Brain microvascular endothelial cell (primary cell): ENCODE results near the gene SERAC1.
"Not testable (repeated sequence)": the region's sequence is repeated elsewhere in the genome, so short reads cannot be mapped to it uniquely, and the experiment has no call there.

Source experiments
- DNase-seq: peaks from one replicate; pipeline ENCODE4 v3.0.0-alpha.2; 2020
- H3K27ac ChIP-seq: fragments of 250-450 bp; sonication (Bioruptor Pico); 2 replicates; pipeline ENCODE4 v1.5.1; 2020; ENCODE audit warnings: mild to moderate bottlenecking, moderate library complexity
- H3K27me3 ChIP-seq: fragments of 250-450 bp; sonication (Bioruptor Pico); replicated peaks from 2 replicates; pipeline ENCODE4 v1.5.1; 2020; ENCODE audit warnings: mild to moderate bottlenecking
- H3K36me3 ChIP-seq: fragments of 250-450 bp; sonication (Bioruptor Pico); replicated peaks from 2 replicates; pipeline ENCODE4 v1.5.1; 2020; ENCODE audit warnings: mild to moderate bottlenecking
- H3K4me3 ChIP-seq: 2 replicates; pipeline ENCODE4 v1.5.1; 2011; ENCODE audit warnings: low read depth, mild to moderate bottlenecking, control low read depth, low read length, moderate library complexity
- in situ Hi-C: cut with HindIII; loops from 2 replicates; pipeline ENCODE4 v1.10.0; 2017; ENCODE audit warnings: low sequenced_read_pairs, low pct_ligation_motif_present
- TF ChIP-seq, protein P1 (sequence below): IDR thresholded peaks from 2 replicates; pipeline ENCODE4 v1.5.1; 2011; ENCODE audit warnings: low read depth, mild to moderate bottlenecking, moderate library complexity, low read length, control low read depth, inconsistent platforms; ENCODE audit errors: missing control alignments

The SERAC1 gene

DNA sequence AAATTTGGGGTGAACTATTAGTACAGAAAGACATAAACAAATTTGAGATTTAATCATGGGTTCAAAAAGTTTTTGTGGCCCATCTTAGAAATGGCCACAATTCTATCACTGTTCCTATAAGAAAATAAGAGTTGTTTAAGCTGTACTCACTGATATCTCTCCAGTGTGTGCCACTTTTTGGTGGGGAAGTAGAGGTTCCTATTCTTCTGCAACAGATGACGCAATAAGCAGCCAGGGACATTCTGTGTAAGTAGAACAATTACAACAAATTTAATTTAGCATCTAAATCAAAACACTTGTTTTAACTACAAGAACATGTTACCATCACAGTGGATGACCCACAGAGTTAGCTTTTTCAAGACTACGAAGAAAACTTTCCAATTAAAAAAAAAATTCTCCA is 9.9 kb downstream of the SERAC1 start:
- no peak overlapping the region for H3K27ac ChIP-seq
- in situ Hi-C loops: no loop called here
- TF ChIP-seq, protein P1, sequence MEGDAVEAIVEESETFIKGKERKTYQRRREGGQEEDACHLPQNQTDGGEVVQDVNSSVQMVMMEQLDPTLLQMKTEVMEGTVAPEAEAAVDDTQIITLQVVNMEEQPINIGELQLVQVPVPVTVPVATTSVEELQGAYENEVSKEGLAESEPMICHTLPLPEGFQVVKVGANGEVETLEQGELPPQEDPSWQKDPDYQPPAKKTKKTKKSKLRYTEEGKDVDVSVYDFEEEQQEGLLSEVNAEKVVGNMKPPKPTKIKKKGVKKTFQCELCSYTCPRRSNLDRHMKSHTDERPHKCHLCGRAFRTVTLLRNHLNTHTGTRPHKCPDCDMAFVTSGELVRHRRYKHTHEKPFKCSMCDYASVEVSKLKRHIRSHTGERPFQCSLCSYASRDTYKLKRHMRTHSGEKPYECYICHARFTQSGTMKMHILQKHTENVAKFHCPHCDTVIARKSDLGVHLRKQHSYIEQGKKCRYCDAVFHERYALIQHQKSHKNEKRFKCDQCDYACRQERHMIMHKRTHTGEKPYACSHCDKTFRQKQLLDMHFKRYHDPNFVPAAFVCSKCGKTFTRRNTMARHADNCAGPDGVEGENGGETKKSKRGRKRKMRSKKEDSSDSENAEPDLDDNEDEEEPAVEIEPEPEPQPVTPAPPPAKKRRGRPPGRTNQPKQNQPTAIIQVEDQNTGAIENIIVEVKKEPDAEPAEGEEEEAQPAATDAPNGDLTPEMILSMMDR: no peak
- no peaks in the 10 kb centered on the region for H3K36me3 ChIP-seq
- no peak for DNase-seq
- no peak overlapping the region for H3K4me3 ChIP-seq
- H3K27me3 ChIP-seq: no peaks in the 10 kb centered on the region

GRCh38 chr6:158157064-158157764 is 10.8 kb downstream of the SERAC1 start:
- H3K27ac ChIP-seq: no peak overlapping the region
- no peak for DNase-seq
- in situ Hi-C loops: no loop called here
- TF ChIP-seq, protein P1: no peak
- no peak overlapping the region for H3K4me3 ChIP-seq
- no peaks in the 10 kb centered on the region for H3K36me3 ChIP-seq
- H3K27me3 ChIP-seq: no peaks in the 10 kb centered on the region

GRCh38 chr6:158154816-158155215 is 13.2 kb downstream of the SERAC1 start:
- in situ Hi-C loops: no loop called here

DNA sequence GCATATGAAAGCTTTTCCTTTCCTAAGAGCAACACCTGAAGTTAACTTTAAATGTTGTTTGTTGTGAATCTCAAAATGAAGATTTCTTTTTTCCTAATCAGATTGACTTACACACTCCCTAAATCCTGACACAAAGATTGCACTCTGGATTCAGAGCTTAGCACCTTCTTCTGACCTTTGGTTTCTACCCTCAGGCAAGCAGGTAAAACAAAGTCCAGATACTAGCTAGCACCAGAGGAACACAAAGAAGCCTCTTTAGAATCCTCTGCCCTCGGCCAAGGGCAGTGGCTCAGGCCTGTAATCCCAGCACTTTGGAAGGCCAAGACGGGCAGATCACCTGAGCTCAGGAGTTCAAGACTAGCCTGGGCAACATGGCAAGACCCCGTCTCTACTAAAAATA is 14.5 kb downstream of the SERAC1 start:
- H3K36me3 ChIP-seq: no peaks in the 10 kb centered on the region
- TF ChIP-seq, protein P1: no peak
- DNase-seq: no peak
- H3K4me3 ChIP-seq: no peak overlapping the region
- no peaks in the 10 kb centered on the region for H3K27me3 ChIP-seq
- in situ Hi-C loops: no loop called here
- H3K27ac ChIP-seq: no peak overlapping the region

More at GRCh38 chr6:158154816-158155215, 13.2 kb downstream of the SERAC1 start:
- Histone ChIP-seq H3K27me3 (no peaks in the 10 kb centered on the region), H3K36me3 (no peaks in the 10 kb centered on the region), H3K27ac (no peak overlapping the region), H3K4me3 (no peak overlapping the region)
- DNase-seq: no peak
- TF ChIP-seq, protein P1: no peak

DNA sequence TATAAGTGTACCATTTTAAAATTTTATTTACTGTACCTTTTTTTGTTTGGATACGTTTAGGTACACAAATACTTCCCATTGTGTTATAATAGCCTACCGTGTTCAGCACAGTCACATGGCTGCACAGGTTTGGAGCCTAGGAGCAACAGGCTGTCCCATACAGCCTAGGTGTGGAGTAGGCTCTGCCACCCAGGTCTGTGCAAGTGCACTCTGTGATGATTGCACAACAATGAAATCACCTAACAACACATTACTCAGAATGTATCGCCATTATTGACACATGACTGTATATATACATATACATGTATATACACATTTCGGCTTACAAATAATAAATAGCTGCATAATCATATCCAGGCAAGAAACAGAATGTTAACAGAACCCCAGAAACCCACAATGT is 15.4 kb downstream of the SERAC1 start:
- no peaks in the 10 kb centered on the region for H3K27me3 ChIP-seq
- no peak overlapping the region for H3K4me3 ChIP-seq
- no peaks in the 10 kb centered on the region for H3K36me3 ChIP-seq
- no peak for DNase-seq
- in situ Hi-C loops: no loop called here
- TF ChIP-seq, protein P1: no peak
- H3K27ac ChIP-seq: no peak overlapping the region

- H3K4me3 ChIP-seq, H3K27me3 ChIP-seq, in situ Hi-C loops, H3K36me3 ChIP-seq, H3K27ac ChIP-seq, DNase-seq: not testable (repeated sequence)
Observed at GRCh38 chr6:158152025-158152424, 16.0 kb downstream of the SERAC1 start.
